Hypothalamus (tissue), 51 donors: ENCODE results near the gene ARHGEF28.

Source experiments
- DNase-seq, 51 donors: peaks; one replicate each; lab custom pipeline; 2025; lab: John Stamatoyannopoulos, UW

Gene ARHGEF28

DNA sequence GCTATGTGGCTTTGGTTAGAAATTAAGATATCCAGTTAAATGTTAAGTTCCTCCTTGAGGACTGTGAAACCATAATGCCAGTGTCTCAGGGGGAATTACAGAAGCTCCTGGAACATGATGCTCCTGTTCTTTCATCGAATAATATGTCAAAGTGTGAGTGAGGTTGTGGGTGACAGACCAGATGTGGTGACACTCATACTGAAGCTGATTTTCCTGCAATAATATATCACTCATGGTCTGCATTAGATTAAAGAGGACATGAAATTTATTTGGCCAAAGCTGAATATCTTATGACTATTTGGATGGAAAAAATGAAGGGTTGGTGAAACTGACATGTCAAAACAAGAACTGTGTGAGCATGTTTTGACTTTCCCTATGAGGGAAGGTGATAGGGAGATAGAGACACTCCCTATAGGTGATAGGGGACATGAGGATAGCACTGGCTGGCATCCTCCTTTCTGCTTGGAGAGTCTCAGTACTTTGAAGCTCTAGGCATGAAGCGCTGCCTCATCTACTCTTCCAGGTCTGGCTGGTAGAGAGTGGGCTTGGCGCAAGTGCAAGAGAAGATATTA lies 173.5 kb downstream of the ARHGEF28 start:
- no peak for DNase-seq

DNA sequence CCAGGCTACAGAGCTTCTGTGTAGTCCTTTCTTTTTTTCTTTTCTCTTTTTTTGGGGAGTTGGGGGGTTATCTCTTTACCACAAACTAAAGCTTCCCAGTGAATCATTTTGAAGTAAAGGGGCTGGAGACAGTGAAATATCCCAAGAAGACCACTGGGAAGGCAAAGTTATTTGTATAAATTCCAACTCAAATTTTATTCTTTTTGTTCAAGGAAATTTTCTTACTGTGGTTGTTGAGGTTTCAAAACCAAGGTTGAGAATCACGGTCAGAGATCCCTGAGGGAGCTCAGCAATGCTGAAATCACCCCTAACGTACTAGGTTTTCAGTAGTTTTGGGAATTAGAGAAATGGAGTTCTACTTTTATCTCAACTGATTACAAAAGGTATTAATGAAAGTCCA lies 175.7 kb downstream of the ARHGEF28 start:
- no peak for DNase-seq

DNA sequence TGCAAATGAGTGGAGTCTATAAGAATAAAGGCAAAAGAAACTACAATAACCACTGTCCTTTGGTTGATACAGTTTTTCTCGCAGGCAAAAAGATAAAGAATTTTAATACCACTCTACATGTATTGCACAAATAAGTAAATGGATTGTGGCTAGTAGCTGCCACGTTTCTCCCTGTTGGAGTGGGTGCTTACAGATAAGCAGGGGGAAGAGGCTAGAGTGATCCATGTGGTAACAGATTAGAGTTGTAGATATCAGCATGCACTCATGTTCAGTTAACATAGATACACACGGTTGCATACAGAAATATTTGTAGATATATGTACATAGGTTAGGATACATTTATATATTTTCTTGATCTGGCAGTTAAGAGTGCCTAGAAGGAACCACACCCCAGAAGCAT lies 179.5 kb downstream of the ARHGEF28 start:
- DNase-seq, result no peak

DNA sequence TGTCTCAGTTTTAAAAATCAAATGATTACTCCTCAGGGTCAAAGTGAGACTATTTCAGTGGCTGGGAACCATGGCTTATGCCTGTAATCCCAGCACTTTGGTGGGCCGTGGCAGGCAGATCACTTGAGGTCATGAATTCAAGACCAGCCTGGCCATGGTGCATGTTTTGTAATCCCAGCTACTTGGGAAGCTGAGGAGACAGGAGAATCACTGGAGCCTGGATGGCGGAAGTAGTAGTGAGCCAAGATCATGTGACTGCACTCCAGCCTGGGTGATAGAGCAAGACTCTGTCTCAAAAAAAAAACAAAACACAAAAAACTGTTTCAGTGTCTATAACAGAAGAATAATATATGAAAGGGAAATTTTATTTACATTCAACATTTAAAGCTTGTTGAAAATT lies 182.9 kb downstream of the ARHGEF28 start:
- no peak for DNase-seq

DNA sequence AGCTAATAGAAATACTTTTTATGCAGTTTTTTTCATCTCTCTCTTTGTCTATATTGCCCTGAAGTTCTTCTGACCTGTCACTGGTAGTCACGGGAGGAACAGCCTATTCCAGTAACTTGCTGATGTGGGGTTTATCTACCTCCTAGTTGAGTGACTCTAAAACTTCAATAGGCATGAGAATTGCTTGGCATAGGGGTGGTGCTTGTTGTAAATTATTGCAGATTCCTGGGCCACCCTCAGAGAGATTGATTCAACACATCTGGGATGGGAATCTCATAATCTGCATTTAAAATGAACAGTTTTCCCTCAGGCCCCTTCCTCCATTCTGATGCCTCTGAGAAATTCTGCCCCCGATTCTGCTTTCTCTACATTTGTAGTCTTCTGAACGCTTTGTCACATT lies 184.4 kb downstream of the ARHGEF28 start:
- no peak for DNase-seq

DNA sequence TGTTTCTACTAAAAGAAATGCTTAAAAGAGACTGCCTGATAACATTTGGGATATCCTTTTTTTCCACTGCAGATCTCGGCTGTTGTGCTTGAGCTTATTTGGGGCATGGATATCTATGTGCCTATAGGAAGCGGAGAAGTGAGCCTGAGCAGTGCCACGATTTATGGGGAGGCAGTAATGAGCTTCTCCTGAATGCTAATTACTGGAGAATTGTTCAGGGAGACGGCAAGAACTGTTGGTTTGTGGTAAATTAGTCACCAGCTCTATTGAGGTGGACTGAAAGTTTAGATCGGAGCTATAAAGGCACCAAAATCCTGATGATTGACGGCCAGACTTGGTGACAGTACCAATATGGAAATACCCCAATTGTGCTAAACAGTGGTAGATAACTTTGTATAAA lies 186.5 kb downstream of the ARHGEF28 start:
- DNase-seq, result no peak

DNA sequence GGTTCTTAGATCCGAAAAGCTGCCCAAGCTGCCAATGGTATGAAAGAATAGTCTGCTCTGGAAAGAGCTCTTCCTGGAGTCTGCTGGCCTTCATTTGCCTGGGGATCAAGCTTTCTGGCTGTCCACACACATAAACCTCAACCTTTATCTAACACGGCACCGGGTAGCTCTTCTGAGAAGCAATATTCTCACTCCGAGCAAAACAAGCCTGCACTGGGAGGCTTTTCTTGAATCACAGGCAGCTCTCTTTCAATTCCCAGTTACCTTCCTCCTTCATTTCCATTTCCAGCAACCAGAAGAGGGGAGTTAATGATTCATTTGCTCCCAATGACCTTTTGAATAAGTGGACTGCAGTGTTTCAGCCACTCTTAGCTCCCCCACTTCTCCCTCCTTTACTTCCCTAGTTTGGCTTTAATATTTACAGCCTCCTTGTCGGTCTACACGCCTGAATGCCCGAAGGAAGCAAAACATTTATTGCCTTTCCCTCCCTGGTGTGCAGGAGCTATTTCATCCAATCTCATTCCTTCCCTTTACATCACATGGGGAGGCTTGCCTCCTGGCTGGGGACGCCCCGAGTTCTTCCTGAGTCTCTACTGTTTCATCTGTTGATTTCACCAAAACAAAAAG lies 187.1 kb downstream of the ARHGEF28 start:
- DNase-seq, result no peak

DNA sequence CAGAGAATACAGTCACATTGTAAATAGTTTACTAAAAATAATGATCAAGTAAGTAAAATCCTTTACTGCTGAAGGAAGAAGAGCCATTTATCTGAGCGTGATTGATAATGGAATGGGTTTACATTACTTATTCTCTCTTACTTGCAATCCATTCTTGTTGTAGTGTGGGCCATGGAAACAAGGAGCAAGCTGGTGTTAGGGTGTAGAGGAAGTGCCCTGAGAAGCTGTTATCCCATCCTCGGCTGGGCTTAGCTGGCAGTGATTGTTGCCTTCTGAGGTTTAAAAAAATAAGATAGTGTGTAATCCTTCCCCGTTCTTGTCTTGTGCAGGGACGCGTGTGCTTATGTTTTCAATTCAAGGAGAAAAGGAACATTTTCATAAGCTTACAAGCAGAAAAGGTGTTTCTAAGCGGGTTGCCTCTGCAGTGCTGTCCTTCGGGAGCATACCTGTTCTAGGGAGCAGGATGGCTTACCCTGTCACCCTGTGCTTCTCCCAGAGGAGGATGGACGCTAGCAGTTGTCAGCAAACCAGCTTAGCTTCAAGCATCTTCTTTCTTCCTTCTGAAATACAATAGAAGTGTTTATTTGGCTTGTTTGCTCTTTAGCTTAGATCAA lies 188.3 kb downstream of the ARHGEF28 start:
- no peak for DNase-seq

DNA sequence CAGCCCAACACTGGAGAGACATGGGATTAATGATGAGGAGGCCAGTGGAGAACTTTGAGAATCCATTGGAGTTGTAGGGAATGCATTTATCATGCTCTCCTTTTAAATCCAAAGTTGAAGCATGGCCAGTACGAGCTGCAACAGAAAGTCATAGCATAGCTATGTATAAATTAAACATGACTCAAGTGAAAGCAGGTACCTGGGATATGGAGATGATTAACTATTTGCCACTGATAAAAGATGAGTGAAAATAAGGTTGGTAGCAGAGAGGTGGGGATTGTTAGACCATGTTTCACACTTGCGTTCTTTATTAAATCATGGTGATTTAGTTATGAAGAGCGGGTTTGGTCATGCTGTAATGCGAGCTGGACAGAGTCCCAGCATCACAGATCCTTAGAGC lies 189.6 kb downstream of the ARHGEF28 start:
- DNase-seq, result no peak

DNA sequence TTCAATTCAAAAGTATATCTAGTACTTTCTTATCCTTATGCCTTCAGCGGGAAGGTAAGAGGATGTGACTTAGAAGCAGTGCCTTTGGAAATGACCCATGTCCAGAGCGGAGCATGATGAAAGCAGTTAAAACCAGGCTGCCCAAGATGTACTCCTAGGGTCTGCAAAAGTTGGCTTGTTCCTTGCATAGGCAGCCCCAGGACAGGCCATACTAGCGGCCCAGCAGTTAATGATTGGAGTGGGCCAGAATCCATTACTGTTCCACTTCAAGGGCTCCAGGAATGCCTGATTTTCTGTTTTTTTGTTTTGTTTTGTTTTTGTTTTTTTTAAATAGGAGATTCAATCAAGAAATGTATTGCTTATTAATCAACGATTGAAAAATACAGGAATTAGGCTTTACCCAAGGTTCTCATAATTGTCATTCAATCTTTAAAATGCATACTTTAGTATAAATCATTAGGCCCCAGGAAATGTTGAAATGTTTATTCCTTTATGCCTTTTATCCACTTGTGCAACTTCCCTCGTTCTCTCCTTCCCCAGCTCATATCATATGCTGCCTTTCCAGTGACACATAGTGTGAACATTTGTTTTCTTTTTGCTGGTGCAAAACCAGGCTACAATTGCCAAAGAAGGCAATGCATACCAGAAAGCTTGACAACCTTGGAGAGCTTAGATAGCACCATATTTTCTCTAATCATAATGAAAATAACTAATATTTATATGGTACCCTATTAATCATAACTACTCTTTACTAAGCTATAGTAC lies 190.8 kb downstream of the ARHGEF28 start:
- no peak for DNase-seq

DNA sequence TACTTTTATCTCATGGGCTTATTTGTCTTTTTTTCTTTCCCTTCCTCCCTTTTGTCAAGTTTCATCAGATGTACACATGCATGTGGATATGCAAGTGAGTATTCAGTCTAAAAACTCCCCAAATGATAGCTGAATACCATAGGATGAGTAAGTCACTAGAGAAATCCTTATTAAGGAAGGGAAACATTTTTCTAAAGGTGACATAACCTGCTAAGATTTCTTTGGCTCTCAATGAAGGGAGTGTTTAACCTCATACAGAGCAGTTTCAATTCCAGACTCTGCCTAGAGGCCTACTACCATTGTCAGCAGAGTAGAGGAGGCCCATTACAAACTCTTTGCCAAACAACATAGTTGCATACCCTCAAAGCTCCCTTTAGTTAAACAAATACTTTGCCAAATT lies 192.4 kb downstream of the ARHGEF28 start:
- no peak for DNase-seq

DNA sequence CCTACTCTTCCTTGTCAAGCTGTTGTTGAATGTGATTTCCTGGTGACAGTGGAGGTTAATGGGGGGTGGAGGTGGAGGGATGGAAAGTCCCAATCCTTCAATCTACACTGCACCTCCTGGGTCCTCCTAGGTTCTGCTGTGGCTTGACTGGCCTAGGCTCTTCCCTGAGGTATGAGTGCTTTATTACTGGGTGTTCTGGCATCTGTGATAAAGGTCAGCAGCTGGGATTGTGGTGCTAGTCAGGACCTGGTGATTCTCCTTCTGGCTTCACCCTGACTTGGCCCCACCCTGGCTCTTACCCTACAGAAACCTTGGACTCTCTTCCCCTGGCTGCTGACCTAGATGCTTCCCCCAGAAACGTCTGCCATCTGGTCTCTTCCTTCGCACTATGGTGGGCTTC lies 194.3 kb downstream of the ARHGEF28 start:
- DNase-seq, result no peak

DNA sequence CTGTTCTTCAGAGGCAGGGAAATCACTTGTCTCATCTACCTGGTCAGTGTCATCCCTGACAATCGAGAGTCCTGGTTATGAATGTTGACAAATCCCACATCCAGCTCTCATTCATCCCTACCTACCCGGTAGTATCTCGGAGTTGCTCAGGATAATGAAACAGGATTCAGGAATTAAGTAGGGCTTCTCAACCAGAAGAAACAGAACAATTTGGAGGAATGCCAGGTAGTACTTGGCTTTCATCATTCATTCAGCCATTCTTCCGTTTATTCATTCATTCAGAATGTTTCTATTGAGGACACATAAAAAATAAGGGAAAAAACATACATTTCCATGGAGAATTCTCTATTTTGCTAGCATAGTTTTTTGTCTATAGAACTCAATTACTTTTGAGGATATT lies 195.0 kb downstream of the ARHGEF28 start:
- DNase-seq, result no peak

DNA sequence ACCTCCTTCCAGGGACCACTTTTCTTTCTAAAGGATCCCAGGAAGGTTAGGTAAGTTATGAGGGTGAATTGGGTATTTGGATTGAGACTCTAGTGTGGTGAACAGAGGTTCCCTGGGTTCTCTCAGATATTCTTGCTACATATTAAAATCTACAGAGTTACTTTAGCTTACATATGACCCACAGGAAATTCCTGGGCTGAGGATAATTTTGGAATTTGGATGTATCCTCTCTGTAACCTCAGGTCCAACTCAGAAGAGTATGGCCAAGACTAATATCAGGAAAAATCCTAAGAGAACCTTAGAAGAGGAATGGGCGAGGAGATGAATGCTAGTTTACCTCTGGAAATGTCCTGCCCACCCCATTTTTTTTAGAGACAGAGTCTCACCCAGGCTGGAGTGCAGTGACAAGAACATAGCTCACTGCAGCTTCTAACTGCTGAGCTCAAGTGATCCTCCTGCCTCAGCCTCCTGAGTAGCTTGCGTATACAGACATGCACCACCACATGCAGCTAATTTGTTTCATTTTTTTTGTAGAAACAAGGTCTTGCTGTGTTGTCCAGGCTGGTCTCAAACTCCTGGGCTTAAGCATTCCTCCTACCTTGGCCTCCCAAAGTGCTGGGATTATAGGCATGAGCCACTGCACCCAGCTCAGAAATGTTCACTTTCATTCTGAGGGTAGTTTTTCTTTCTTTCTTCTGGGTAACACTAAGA lies 196.4 kb downstream of the ARHGEF28 start:
- DNase-seq, result no peak

DNA sequence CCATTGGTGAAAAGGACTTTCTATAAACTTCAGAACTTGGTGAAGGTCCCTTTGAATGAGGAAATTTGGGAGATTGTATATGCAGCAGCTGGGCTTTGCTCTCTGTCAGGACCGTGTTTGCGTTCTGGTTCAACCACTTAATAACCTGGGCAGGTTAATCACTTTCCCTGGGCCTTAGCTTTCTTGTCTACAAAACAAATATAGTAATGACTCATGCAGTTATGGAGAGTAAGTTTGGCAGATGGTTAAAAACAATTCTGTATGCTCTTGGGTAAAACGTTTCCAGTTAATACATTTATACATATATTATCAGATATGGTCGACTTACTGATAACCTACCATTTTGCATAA lies 197.0 kb downstream of the ARHGEF28 start:
- no peak for DNase-seq

DNA sequence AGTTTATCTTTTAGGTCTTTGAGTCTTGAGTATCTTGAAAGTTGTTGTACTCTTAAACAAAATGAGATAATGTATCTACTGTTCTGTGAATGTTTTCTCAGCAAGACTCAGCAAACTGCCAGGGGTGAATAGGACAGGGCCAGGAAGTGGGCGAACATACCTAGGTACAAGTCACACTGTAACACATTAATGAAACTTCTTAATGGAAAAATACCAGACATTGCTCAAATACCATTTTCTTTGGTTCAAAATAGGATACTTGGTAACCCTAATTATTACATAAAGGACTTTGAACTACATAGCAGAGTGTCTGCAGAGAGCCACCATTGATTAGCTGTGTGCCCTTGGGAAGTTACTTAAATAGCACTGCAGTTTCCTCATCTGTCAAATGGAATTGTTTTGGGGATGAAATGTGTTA lies 197.5 kb downstream of the ARHGEF28 start:
- DNase-seq, result no peak

DNA sequence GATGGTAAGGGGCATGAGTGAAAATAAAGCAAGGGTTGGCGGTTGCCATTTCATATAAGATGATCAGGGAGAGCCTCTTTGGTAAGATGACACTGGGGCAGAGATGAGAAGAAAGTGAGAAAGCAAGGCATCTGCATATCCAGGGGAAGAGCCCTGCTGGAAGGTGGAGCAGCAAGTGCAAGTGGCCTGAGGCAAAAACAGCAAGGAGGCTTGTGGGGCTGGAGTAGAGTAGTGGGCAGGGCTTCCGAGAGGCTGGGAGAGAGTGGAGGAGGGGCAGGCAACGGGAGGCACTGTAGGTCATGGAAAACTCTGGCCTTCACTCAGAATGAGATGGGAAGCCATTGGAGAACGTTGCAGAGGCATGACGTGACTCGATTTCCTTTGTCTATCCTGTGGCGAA lies 199.2 kb downstream of the ARHGEF28 start:
- no peak for DNase-seq

DNA sequence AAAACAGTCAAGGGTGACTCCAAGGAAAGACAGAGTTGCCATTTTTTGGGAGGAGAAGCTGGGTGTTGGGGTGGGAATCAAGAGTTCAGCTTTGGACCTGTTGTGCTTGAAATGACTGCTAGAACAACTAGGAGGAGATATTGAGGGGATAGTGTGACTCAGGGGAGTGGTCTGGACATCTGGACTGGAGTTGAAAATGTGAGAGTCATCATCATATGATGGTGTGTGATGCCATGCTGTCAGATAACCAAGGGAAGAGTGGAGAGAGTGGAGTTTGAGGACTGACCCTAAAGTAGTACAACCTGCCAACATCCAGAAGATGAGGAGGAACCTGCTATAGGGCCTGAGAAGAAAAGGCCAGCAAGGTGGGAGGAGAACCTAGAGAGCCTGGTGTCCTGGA lies 199.7 kb downstream of the ARHGEF28 start:
- DNase-seq, result no peak

DNA sequence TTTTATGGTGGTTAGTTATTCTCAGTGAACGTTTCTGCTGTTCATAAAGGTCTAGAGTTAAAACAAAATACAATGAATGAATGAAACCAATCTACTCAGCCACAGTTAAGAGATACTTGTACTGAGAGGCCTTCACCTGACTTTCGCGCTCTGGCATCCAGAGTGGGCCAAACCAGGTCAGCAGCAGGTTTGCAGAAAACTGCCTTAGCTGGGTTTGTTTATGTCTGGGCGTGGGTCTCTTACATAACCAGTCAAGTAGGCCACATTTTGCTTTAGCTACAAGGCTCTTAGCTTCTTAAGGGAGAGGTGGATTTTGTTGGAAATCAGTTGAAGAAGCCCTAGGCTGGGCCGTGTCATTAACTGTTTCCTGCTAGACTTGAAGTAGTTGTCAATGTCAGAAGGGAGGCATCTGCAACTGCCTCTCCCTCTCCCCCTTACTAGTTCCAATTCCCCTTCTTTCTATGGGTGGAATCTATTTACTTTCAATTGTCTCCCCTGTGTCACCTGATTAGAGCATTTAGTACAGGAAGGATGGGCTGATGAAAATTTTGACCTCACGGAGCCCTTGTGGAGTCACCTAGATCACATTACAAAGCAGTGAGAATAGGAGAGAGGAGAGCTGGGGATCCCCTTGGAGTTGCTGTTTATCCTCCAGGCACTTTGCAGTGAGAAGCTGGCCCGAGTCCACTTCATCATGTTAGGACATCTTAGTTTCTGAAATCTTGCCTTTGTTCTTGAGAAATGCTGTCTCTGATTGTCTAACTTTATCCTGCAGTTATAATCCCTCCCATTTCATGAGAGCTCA lies 200.5 kb downstream of the ARHGEF28 start:
- no peak for DNase-seq

DNA sequence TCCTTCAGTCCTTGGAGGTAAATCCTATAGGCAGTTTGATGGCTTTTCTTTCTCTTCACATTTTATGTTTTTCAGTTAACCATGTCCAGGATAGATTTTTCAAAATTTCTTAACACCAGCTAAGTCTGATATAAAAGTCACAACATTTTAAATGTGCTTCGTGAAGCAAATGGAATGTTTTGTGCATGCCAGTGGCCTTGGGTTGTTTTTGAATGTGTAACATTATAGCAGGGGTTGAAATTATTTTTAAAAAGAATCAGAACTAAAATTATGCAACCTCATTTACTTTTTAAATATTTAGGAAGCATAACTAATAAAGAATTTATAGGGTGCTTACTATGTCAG lies 201.1 kb downstream of the ARHGEF28 start:
- DNase-seq, result no peak

DNA sequence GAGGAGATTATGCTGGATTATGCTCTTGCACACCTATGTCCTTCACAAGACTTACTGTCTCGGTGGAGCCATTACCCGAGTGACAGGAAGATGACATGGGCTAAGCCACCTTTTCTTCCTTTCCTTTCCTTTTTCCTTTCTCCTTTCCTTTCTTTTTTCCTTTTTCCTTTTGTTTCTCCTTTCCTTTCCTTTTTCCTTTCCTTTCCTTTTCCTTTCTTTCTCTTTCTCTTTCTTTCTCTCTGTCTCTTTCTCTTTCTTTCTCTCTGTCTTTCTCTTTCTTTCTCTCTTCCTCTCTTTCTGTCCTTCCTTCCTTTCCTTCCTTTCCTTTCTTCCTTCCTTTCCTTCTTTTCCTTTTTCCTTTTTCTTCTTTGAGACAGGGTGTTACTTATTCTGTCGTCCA lies 202.5 kb downstream of the ARHGEF28 start:
- no peak for DNase-seq
